K562 (cell line): Measurements from ENCODE around the gene SHC1. TPM values are rescaled to one million over a fixed set of nuclear protein-coding genes. Genes with fewer than 3 reads are reported as not detected.

Experiments used
- BCL6 ChIP-seq: fragments of 250-450 bp; sonication (Bioruptor Pico); IDR thresholded peaks from 2 replicates; pipeline ENCODE4 v1.4.0; 2020
- CBFB ChIP-seq: sonication (generic); formaldehyde crosslinking; IDR thresholded peaks from 2 replicates; pipeline ENCODE4 v1.4.0; 2020; ENCODE audit warnings: mild to moderate bottlenecking, missing genetic modification reagents
- CBX5 ChIP-seq: IDR thresholded peaks from 2 replicates; pipeline ENCODE4 v1.6.1; 2014; ENCODE audit warnings: low read depth, borderline replicate concordance
- ETV5 ChIP-seq: sonication (generic); formaldehyde crosslinking; IDR thresholded peaks from 2 replicates; pipeline ENCODE4 v1.4.0; 2020; ENCODE audit warnings: low read depth, mild to moderate bottlenecking, missing genetic modification reagents
- FOS ChIP-seq: IDR thresholded peaks from 3 replicates; pipeline ENCODE4 v1.6.1; 2011; ENCODE audit not compliant: insufficient read length; ENCODE audit errors: extremely low read depth
- HIVEP1 ChIP-seq: fragments of 250-450 bp; sonication (Bioruptor Pico); IDR thresholded peaks from 2 replicates; pipeline ENCODE4 v1.4.0; 2020; ENCODE audit warnings: mild to moderate bottlenecking
- HOXB6 ChIP-seq: fragments of 250-450 bp; sonication (Bioruptor Pico); IDR thresholded peaks from 2 replicates; pipeline ENCODE4 v1.5.1; 2022; ENCODE audit warnings: mild to moderate bottlenecking, borderline replicate concordance
- IRF9 ChIP-seq: fragments of 450-650 bp; IDR thresholded peaks from 2 replicates; pipeline ENCODE4 v1.6.1; 2016; ENCODE audit warnings: missing biosample characterization, missing genetic modification characterization
- MAFG ChIP-seq: fragments of 450-650 bp; conservative IDR thresholded peaks from 2 replicates; pipeline ENCODE4 v1.6.1; 2016; ENCODE audit warnings: missing genetic modification characterization, missing compliant biosample characterization
- NONO ChIP-seq, 2 experiments: fragments of 200-400 bp in 1 of 2; fragments of 450-650 bp in 1 of 2; formaldehyde crosslinking in 1 of 2; IDR thresholded peaks; 2 replicates each; pipeline ENCODE4 v1.6.1; 2017; ENCODE audit warnings: low read depth in 2 of 2, mild to moderate bottlenecking in 2 of 2, moderate library complexity in 2 of 2, low read length in 1 of 2
- PHF8 ChIP-seq: fragments of 200-600 bp; sonication (generic); IDR thresholded peaks from 2 replicates; pipeline ENCODE4 v1.6.1; 2012; ENCODE audit warnings: mixed run types, mild to moderate bottlenecking, inconsistent platforms, low read length, moderate library complexity, borderline replicate concordance
- POLR2H ChIP-seq: IDR thresholded peaks from 2 replicates; pipeline ENCODE4 v1.6.1; 2016; ENCODE audit warnings: missing genetic modification characterization, low read depth, mild to moderate bottlenecking, control low read depth, missing compliant biosample characterization, moderate library complexity
- POLR3G ChIP-seq: IDR thresholded peaks from 2 replicates; pipeline ENCODE4 v1.6.1; 2011; ENCODE audit not compliant: insufficient read length, insufficient replicate concordance; ENCODE audit errors: extremely low read depth
- PRPF4 ChIP-seq: fragments of 200-400 bp; formaldehyde crosslinking; IDR thresholded peaks from one replicate; pipeline ENCODE4 v1.6.1; 2017; ENCODE audit warnings: low read length, low read depth, mild to moderate bottlenecking; ENCODE audit not compliant: insufficient read depth, poor library complexity, severe bottlenecking
- SMARCC2 ChIP-seq: fragments of 450-650 bp; IDR thresholded peaks from 2 replicates; pipeline ENCODE4 v1.6.1; 2017; ENCODE audit warnings: antibody characterized with exemption, moderate library complexity, mild to moderate bottlenecking, low read depth
- ZBTB43 ChIP-seq: sonication (generic); formaldehyde crosslinking; IDR thresholded peaks from 2 replicates; pipeline ENCODE4 v1.8.0; 2023; ENCODE audit warnings: mild to moderate bottlenecking, missing genetic modification reagents
- ZHX1 ChIP-seq: fragments of 150-350 bp; conservative IDR thresholded peaks from 2 replicates; pipeline ENCODE4 v1.6.1; 2014; ENCODE audit warnings: low read length
- ZNF512 ChIP-seq: IDR thresholded peaks from 2 replicates; pipeline ENCODE4 v1.6.1; 2016; ENCODE audit warnings: missing genetic modification characterization, missing compliant biosample characterization
- ZNF584 ChIP-seq: fragments of 200-800 bp; sonication (Bioruptor generic); IDR thresholded peaks from 2 replicates; pipeline ENCODE4 v1.6.1; 2016; ENCODE audit warnings: low read depth, mild to moderate bottlenecking, missing genetic modification characterization, missing compliant biosample characterization
- ZNF76 ChIP-seq: fragments of 250-450 bp; sonication (Bioruptor Pico); IDR thresholded peaks from 2 replicates; pipeline ENCODE4 v1.4.0; 2020; ENCODE audit warnings: mild to moderate bottlenecking, moderate library complexity, borderline replicate concordance
- ZNF778 ChIP-seq: fragments of 450-650 bp; formaldehyde crosslinking; IDR thresholded peaks from 2 replicates; pipeline ENCODE4 v1.4.0; 2020; ENCODE audit warnings: mild to moderate bottlenecking, moderate library complexity
- polyA plus RNA-seq, 8 experiments: library from polyadenylated mRNA; depleted of rRNA in 4 of 8; stranded (reverse) in 5 of 8; unstranded in 3 of 8; fragments of >200 nt; fragmentation: Nextera tagmentation in 2 of 8; fragmentation: Illumina TruSeq in 1 of 8; extraction: Ambion mirVana in 2 of 8; extraction: Trizol in 1 of 8; gene quantifications; 2 replicates each; pipeline versions ENCODE4 v1.2.1 to v1.2.3, GENCODE V29; 2011 to 2014; ENCODE audit warnings: inconsistent platforms in 1 of 8, missing spikeins in 1 of 8
- total RNA-seq, 7 experiments: library from RNA; depleted of rRNA in 6 of 7; stranded (reverse); fragments of >200 nt in 6 of 7; fragmentation: Illumina TruSeq in 2 of 7; extraction: Trizol in 2 of 7; gene quantifications; 2 replicates each; pipeline versions ENCODE4 v1.2.1 to v1.2.3, GENCODE V29; 2011 to 2021; ENCODE audit warnings: low replicate concordance in 1 of 7

Gene SHC1
- total and polyA plus RNA-seq, 9 of the 15 experiments (the other 6 are each of a cell fraction or from before 2014, with no cell fraction given): 4.1 to 113 (median 51.9) TPM

GRCh38 chr1:154955039-154955717 is 15.4 kb downstream of the SHC1 start (continued):
- TF ChIP-seq NONO (IDR thresholded peaks at IDR 0.05; ENCODE audit: low read depth in 2 of 2, low read length in 1 of 2) (no peak), ZNF778 (CRISPR knock-in tag) (no peak), HIVEP1 (CRISPR knock-in tag) (no peak), ETV5 (CRISPR knock-in tag) (0 out of 2 replicates have a peak, but pooled peaks have one; percentile 39), CBFB (no peak), ZNF512 (no peak), ZBTB43 (no peak), POLR2H (tag) (no peak), ZNF584 (CRISPR knock-in tag) (no peak), HOXB6 (CRISPR knock-in tag) (no peak), IRF9 (tag) (no peak), ZNF76 (CRISPR knock-in tag) (no peak), POLR3G (no peak), PHF8 (no peak), BCL6 (CRISPR knock-in tag) (no peak), MAFG (tag) (no peak), PRPF4 (no peak), FOS (no peak), CBX5 (no peak), ZHX1 (no peak), SMARCC2 (no peak)
